GM23248 (cell line): ENCODE results near the gene ELMO1. TPM values are rescaled to one million over a fixed set of nuclear protein-coding genes. Genes with fewer than 3 reads are reported as not detected.

ENCODE experiments used
- DNase-seq: peaks from one replicate; pipeline ENCODE4 v3.0.0-alpha.2; 2015
- H2AFZ ChIP-seq: fragments of 200-600 bp; sonication (generic); 2 replicates; pipeline ENCODE4 v1.6.1; 2016; ENCODE audit warnings: antibody characterized with exemption
- H3F3A ChIP-seq: fragments of 200-600 bp; sonication (generic); 2 replicates; pipeline ENCODE4 v1.6.1; 2016; ENCODE audit warnings: mild to moderate bottlenecking, antibody characterized with exemption, mixed run types; ENCODE audit not compliant: insufficient read depth
- H3K27ac ChIP-seq: fragments of 200-600 bp; sonication (generic); 2 replicates; pipeline ENCODE4 v1.5.1; 2016; ENCODE audit warnings: mild to moderate bottlenecking
- H3K27me3 ChIP-seq: fragments of 200-600 bp; sonication (generic); replicated peaks from 2 replicates; pipeline ENCODE4 v1.6.1; 2016; ENCODE audit warnings: mild to moderate bottlenecking; ENCODE audit not compliant: insufficient read depth
- H3K36me3 ChIP-seq: fragments of 200-600 bp; sonication (generic); 2 replicates; pipeline ENCODE4 v1.6.1; 2016; ENCODE audit warnings: low read depth, mild to moderate bottlenecking
- H3K4me1 ChIP-seq: fragments of 200-600 bp; sonication (generic); 2 replicates; pipeline ENCODE4 v1.6.1; 2016; ENCODE audit warnings: mild to moderate bottlenecking; ENCODE audit not compliant: insufficient read depth
- H3K4me2 ChIP-seq: fragments of 200-600 bp; sonication (generic); one replicate; pipeline ENCODE4 v1.6.1; 2016; ENCODE audit warnings: mild to moderate bottlenecking; ENCODE audit not compliant: unreplicated experiment
- H3K4me3 ChIP-seq: fragments of 200-600 bp; sonication (generic); 2 replicates; pipeline ENCODE4 v1.5.1; 2016; ENCODE audit warnings: mild to moderate bottlenecking
- H3K79me2 ChIP-seq: fragments of 200-600 bp; sonication (generic); 2 replicates; pipeline ENCODE4 v1.6.1; 2016; ENCODE audit warnings: mild to moderate bottlenecking; ENCODE audit not compliant: insufficient read depth
- H3K9ac ChIP-seq: fragments of 200-600 bp; sonication (generic); 2 replicates; pipeline ENCODE4 v1.6.1; 2016; ENCODE audit warnings: mild to moderate bottlenecking
- H3K9me2 ChIP-seq: fragments of 200-600 bp; sonication (generic); 2 replicates; pipeline ENCODE4 v1.6.1; 2016; ENCODE audit warnings: mixed run types, mild to moderate bottlenecking, moderate library complexity; ENCODE audit not compliant: insufficient read depth
- H3K9me3 ChIP-seq: fragments of 200-600 bp; sonication (generic); one replicate; pipeline ENCODE4 v1.6.1; 2017; ENCODE audit warnings: low read depth
- H4K20me1 ChIP-seq: fragments of 200-600 bp; sonication (generic); 2 replicates; pipeline ENCODE4 v1.6.0; 2016; ENCODE audit not compliant: insufficient read depth
- EZH2 ChIP-seq: fragments of 200-600 bp; sonication (generic); IDR thresholded peaks from 2 replicates; pipeline ENCODE4 v1.6.1; 2018; ENCODE audit warnings: antibody characterized with exemption, mild to moderate bottlenecking; ENCODE audit not compliant: insufficient read depth, poor library complexity, severe bottlenecking
- EZH2phosphoT487 ChIP-seq: fragments of 200-600 bp; sonication (generic); IDR thresholded peaks from 2 replicates; pipeline ENCODE4 v1.6.1; 2018; ENCODE audit warnings: antibody characterized with exemption, moderate library complexity, mild to moderate bottlenecking, low read depth; ENCODE audit not compliant: insufficient read depth
- WGBS, 2 experiments: methylation state at CpG; one replicate each; pipeline ENCODE4 v1.1.6; 2015 to 2017; ENCODE audit warnings: low lambda C conversion rate in 2 of 2, low coverage in 1 of 2; ENCODE audit errors: missing lambda C conversion rate in 2 of 2; 5-methylcytosine and 5-hydroxymethylcytosine counted together
- in situ Hi-C: fragments of 300-500 bp; cut with MboI; formaldehyde crosslinking; loops from 2 replicates; pipeline ENCODE4 v1.15.0; 2020
- polyA plus RNA-seq: library from polyadenylated mRNA; unstranded; fragments of >200 nt; fragmentation: Nextera tagmentation; extraction: Ambion mirVana; gene quantifications from 2 replicates; pipeline ENCODE4 v1.2.1, GENCODE V29; 2016
- total RNA-seq: library from RNA; depleted of rRNA; stranded (reverse); fragments of >200 nt; shearing (Covaris generic); gene quantifications from 2 replicates; pipeline ENCODE4 v1.2.3, GENCODE V29; 2014

The ELMO1 gene
- total and polyA plus RNA-seq, 2 experiments from 2014 or later, result not detected

DNA sequence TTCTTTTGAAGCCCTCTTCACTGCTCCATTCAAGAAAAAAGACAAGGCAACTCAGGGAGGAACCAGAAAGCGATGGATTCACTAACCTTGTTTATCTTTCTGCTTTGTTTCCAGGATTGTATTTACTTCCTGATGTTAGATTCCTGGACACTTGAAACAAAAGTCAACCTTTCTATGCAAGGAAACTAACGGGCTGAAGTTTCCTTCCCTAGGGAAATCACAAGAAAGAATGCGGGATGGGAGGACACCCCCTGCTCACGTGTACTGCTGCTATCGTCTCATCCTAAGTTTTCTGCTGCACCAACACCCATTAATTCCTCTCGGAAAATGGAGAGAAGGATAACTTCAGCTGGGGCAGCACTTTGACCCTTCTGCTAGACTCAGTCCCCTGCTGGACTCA, 50.3 kb downstream of the ELMO1 start:
- H3K4me2 ChIP-seq, result no peak overlapping the region
- no peaks in the 10 kb centered on the region for H3K9me2 ChIP-seq
- H3F3A ChIP-seq, result no peaks in the 10 kb centered on the region
- H3K4me3 ChIP-seq, result no peak overlapping the region
- no peak overlapping the region for H2AFZ ChIP-seq
- no peak for DNase-seq
- no peaks in the 10 kb centered on the region for H3K27me3 ChIP-seq
- no peak overlapping the region for H3K27ac ChIP-seq
- no peaks in the 10 kb centered on the region for H3K9me3 ChIP-seq
- TF ChIP-seq EZH2 (no peak), EZH2phosphoT487 (no peak)
- H3K36me3 ChIP-seq, result no peaks in the 10 kb centered on the region
- no peaks in the 10 kb centered on the region for H3K4me1 ChIP-seq
- H4K20me1 ChIP-seq, result no peaks in the 10 kb centered on the region
- no peaks in the 10 kb centered on the region for H3K79me2 ChIP-seq
- no peak overlapping the region for H3K9ac ChIP-seq
- WGBS, 2 experiments, result 44 to 51% methylated on average over 6 of the region's 6 CpGs
- in situ Hi-C loops, result no loop called here

DNA sequence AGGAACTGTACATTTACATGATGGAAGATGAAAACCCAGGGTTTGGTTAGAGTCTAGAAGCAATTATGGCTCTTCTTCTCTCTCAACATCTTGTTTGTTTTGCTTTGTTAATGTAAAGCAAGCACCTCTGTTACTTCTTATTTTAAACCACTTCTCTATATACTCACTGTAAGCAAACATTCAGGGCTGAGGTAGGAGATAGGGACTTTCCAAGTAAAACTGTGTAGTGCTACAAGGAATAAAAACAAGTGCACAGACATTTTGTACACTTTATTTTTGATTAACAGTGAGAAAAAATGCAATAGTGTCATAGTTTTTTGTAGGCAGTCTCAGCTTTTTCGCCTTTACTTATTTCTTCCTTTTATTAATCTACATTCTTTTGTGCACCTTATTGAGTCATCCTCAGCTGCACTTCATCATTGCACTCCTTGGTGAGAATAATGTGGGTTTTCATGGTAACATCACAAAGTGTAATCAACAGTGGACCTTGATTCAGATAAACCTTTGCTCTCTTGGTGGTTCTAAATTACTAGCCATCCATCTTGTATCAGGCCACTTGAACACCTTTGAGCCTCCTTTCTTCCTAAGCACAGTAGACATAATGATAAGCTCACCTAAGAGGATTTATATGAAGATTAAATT, 52.9 kb downstream of the ELMO1 start:
- H3K4me3 ChIP-seq, result no peak overlapping the region
- in situ Hi-C loops, result no loop called here

DNA sequence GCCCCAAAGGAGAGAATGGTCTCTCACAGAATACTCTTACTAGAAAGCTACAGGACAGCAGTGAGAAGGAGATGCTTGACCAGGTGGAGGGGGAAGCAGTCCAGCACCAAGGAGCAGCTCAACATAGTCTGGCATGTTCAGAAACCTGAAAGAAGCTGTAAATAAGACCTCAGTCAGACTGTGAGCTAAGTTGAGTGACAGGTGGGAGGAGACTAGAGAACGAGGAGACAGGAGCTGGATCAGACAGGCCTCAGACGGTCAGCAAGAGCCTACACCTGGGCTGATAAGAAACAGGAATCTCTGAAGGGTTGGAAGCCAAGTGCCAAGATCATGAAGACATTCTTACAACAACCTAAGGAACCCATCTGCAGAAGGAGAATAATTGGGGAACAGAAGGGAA, 54.5 kb downstream of the ELMO1 start:
- Histone ChIP-seq H3K36me3 (no peaks in the 10 kb centered on the region), H3K4me3 (no peak overlapping the region), H3K79me2 (no peaks in the 10 kb centered on the region), H3K9ac (no peak overlapping the region), H4K20me1 (no peaks in the 10 kb centered on the region), H3K9me2 (no peaks in the 10 kb centered on the region), H3K27me3 (no peaks in the 10 kb centered on the region), H3K9me3 (no peaks in the 10 kb centered on the region), H3K4me2 (no peak overlapping the region), H3K27ac (no peak overlapping the region), H3F3A (no peaks in the 10 kb centered on the region), H2AFZ (no peak overlapping the region), H3K4me1 (no peaks in the 10 kb centered on the region)
- no peak for DNase-seq
- in situ Hi-C loops, result no loop called here
- no peak for TF ChIP-seq EZH2phosphoT487
- TF ChIP-seq EZH2, result no peak
- WGBS, 2 experiments, result 30 to 53% methylated on average over 2 of the region's 2 CpGs

More for the DNA sequence above, 52.9 kb downstream of the ELMO1 start:
- Histone ChIP-seq H3K79me2 (no peaks in the 10 kb centered on the region), H3K4me1 (no peaks in the 10 kb centered on the region), H3K9me3 (no peaks in the 10 kb centered on the region), H3K27ac (no peak overlapping the region), H3K27me3 (no peaks in the 10 kb centered on the region), H3F3A (no peaks in the 10 kb centered on the region), H3K36me3 (no peaks in the 10 kb centered on the region), H3K9ac (no peak overlapping the region), H3K4me2 (no peak overlapping the region), H4K20me1 (no peaks in the 10 kb centered on the region), H2AFZ (no peak overlapping the region), H3K9me2 (no peaks in the 10 kb centered on the region)
- 56 to 59% methylated on average over 1 of the region's 1 CpG for WGBS, 2 experiments
- no peak for TF ChIP-seq EZH2phosphoT487
- DNase-seq, result no peak

DNA sequence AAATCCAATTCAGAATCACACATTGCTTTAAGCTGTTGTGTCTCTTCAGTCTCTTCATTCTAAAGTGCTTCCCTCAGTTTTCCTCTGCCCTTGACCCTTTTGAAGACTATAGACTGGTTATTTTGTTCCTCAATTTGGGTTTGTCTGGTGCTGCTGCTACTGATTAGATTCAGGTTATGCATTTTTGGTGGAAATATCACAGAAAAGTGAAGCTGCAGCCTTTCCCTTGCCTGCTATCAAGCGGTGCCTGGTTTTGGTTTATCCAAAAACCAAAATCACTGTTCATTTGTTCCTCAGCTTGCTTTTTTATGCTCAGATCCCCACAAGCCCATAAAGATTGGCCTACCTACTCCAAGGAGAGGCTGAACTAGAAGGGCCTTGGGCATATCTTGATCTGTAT, 55.2 kb downstream of the ELMO1 start:
- in situ Hi-C loops, result no loop called here
- no peak for DNase-seq
- H3K27me3 ChIP-seq, result no peaks in the 10 kb centered on the region
- 38 to 55% methylated on average over 1 of the region's 1 CpG for WGBS, 2 experiments
- no peak overlapping the region for H3K4me3 ChIP-seq
- no peaks in the 10 kb centered on the region for H3K9me3 ChIP-seq
- no peaks in the 10 kb centered on the region for H4K20me1 ChIP-seq
- no peak overlapping the region for H3K4me2 ChIP-seq
- H3K36me3 ChIP-seq, result no peaks in the 10 kb centered on the region
- no peaks in the 10 kb centered on the region for H3K9me2 ChIP-seq
- no peak overlapping the region for H2AFZ ChIP-seq
- H3K79me2 ChIP-seq, result no peaks in the 10 kb centered on the region
- H3K27ac ChIP-seq, result no peak overlapping the region
- no peaks in the 10 kb centered on the region for H3F3A ChIP-seq
- no peak for TF ChIP-seq EZH2phosphoT487
- TF ChIP-seq EZH2, result no peak
- H3K4me1 ChIP-seq, result no peaks in the 10 kb centered on the region
- no peak overlapping the region for H3K9ac ChIP-seq

DNA sequence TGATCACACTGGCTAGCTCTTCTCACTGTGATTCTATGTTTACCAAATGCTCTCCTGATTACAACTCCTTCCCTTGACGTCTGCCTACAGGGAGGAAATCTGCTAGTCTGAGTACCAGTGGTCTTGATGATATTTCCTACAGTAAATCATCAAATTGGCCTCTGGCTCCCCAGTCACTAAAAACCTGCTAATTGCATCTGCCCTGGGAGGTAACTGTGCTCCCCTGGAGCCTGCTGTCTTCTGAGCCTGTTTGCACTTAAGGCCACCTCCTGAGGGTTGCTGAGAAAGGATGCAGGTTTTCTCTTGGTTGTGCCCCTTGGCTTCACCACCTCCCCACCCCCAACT, 56.0 kb downstream of the ELMO1 start:
- Histone ChIP-seq H3F3A (no peaks in the 10 kb centered on the region), H3K36me3 (no peaks in the 10 kb centered on the region), H2AFZ (no peak overlapping the region), H3K4me2 (no peak overlapping the region), H3K79me2 (no peaks in the 10 kb centered on the region), H4K20me1 (no peaks in the 10 kb centered on the region), H3K9me3 (no peaks in the 10 kb centered on the region), H3K9ac (no peak overlapping the region), H3K4me3 (no peak overlapping the region), H3K4me1 (no peaks in the 10 kb centered on the region), H3K27me3 (no peaks in the 10 kb centered on the region), H3K9me2 (no peaks in the 10 kb centered on the region), H3K27ac (no peak overlapping the region)
- TF ChIP-seq EZH2 (no peak), EZH2phosphoT487 (no peak)
- no peak for DNase-seq
- 14 to 22% methylated on average over 1 of the region's 1 CpG for WGBS, 2 experiments
- in situ Hi-C loops, result no loop called here
